H9 (cell line): ENCODE measurements around the gene VASH1. TPM values are rescaled to one million over a fixed set of nuclear protein-coding genes. Genes with fewer than 3 reads are reported as not detected.

Source experiments
- DNase-seq: peaks from one replicate; pipeline ENCODE4 v3.0.0-alpha.2; 2017
- H2AFZ ChIP-seq: one replicate; pipeline ENCODE4 v1.6.1; 2013; ENCODE audit warnings: mild to moderate bottlenecking, low read length, control low read depth, moderate library complexity
- H2AK5ac ChIP-seq: 2 replicates; pipeline ENCODE4 v1.6.1; 2013; ENCODE audit warnings: low read length, control low read depth, mixed read lengths; ENCODE audit not compliant: insufficient read length
- H2BK120ac ChIP-seq: one replicate; pipeline ENCODE4 v1.6.1; 2013; ENCODE audit warnings: low read depth, mild to moderate bottlenecking, low read length, control low read depth, inconsistent platforms; ENCODE audit not compliant: poor library complexity, severe bottlenecking
- H2BK12ac ChIP-seq: 2 replicates; pipeline ENCODE4 v1.6.1; 2013; ENCODE audit warnings: low read length, control low read depth, mixed read lengths, low read depth; ENCODE audit not compliant: insufficient read length
- H2BK15ac ChIP-seq: 2 replicates; pipeline ENCODE4 v1.6.1; 2013; ENCODE audit warnings: low read depth, low read length, control low read depth
- H2BK20ac ChIP-seq: one replicate; pipeline ENCODE4 v1.6.1; 2013; ENCODE audit warnings: low read depth, mild to moderate bottlenecking, low read length, control low read depth, inconsistent platforms; ENCODE audit not compliant: poor library complexity, severe bottlenecking
- H2BK5ac ChIP-seq: 2 replicates; pipeline ENCODE4 v1.6.1; 2013; ENCODE audit warnings: low read length, control low read depth, mixed read lengths; ENCODE audit not compliant: insufficient read length
- H3K14ac ChIP-seq: 2 replicates; pipeline ENCODE4 v1.6.1; 2013; ENCODE audit warnings: low read length, control low read depth; ENCODE audit not compliant: insufficient read depth
- H3K18ac ChIP-seq: 2 replicates; pipeline ENCODE4 v1.6.1; 2013; ENCODE audit warnings: low read depth, mild to moderate bottlenecking, mixed read lengths, low read length, control low read depth; ENCODE audit not compliant: insufficient read length
- H3K23ac ChIP-seq: 2 replicates; pipeline ENCODE4 v1.6.1; 2013; ENCODE audit warnings: low read length, control low read depth, mixed read lengths, low read depth; ENCODE audit not compliant: insufficient read length
- H3K23me2 ChIP-seq: 2 replicates; pipeline ENCODE4 v1.6.1; 2013; ENCODE audit warnings: low read depth, mild to moderate bottlenecking, mixed read lengths, low read length, control low read depth; ENCODE audit not compliant: insufficient read length, poor library complexity, severe bottlenecking
- H3K27ac ChIP-seq: 2 replicates; pipeline ENCODE4 v1.5.1; 2013; ENCODE audit warnings: low read length, control low read depth, mixed read lengths, low read depth; ENCODE audit not compliant: insufficient read length
- H3K27me3 ChIP-seq: 2 replicates; pipeline ENCODE4 v1.6.1; 2013; ENCODE audit warnings: low read length, control low read depth, inconsistent platforms; ENCODE audit not compliant: insufficient read depth
- H3K4ac ChIP-seq: 2 replicates; pipeline ENCODE4 v1.6.1; 2013; ENCODE audit warnings: low read depth, mild to moderate bottlenecking, control low read depth, inconsistent platforms, low read length, moderate library complexity
- H3K4me1 ChIP-seq: 2 replicates; pipeline ENCODE4 v1.6.1; 2013; ENCODE audit warnings: low read length, control low read depth, inconsistent platforms; ENCODE audit not compliant: insufficient read depth
- H3K4me2 ChIP-seq: 2 replicates; pipeline ENCODE4 v1.6.1; 2013; ENCODE audit warnings: low read length, control low read depth, mixed read lengths; ENCODE audit not compliant: insufficient read length, insufficient read depth
- H3K56ac ChIP-seq: 2 replicates; pipeline ENCODE4 v1.6.1; 2013; ENCODE audit warnings: low read depth, mild to moderate bottlenecking, mixed read lengths, low read length, control low read depth; ENCODE audit not compliant: insufficient read length
- H3K79me1 ChIP-seq: 2 replicates; pipeline ENCODE4 v1.6.1; 2013; ENCODE audit warnings: low read depth, mild to moderate bottlenecking, moderate library complexity, low read length, control low read depth, inconsistent platforms; ENCODE audit not compliant: insufficient read depth, poor library complexity, severe bottlenecking
- H3K79me2 ChIP-seq: 2 replicates; pipeline ENCODE4 v1.6.1; 2013; ENCODE audit warnings: low read length, control low read depth, inconsistent platforms; ENCODE audit not compliant: insufficient read depth
- H3K9ac ChIP-seq: 2 replicates; pipeline ENCODE4 v1.6.1; 2013; ENCODE audit warnings: low read length, control low read depth, mixed read lengths; ENCODE audit not compliant: insufficient read length; ENCODE audit errors: extremely low read depth
- H3K9me3 ChIP-seq: one replicate; pipeline ENCODE4 v1.6.1; 2013; ENCODE audit warnings: low read depth, low read length, inconsistent platforms; ENCODE audit not compliant: control insufficient read depth
- H3T11ph ChIP-seq: one replicate; pipeline ENCODE4 v1.6.1; 2013; ENCODE audit warnings: mild to moderate bottlenecking, low read length, control low read depth, inconsistent platforms
- H4K20me1 ChIP-seq: one replicate; pipeline ENCODE4 v1.6.1; 2013; ENCODE audit not compliant: control insufficient read depth, insufficient read length, insufficient read depth
- H4K5ac ChIP-seq: 2 replicates; pipeline ENCODE4 v1.6.1; 2013; ENCODE audit warnings: low read depth, mild to moderate bottlenecking, mixed read lengths, low read length, control low read depth; ENCODE audit not compliant: insufficient read length
- H4K8ac ChIP-seq: replicated peaks from 2 replicates; pipeline ENCODE4 v1.6.1; 2013; ENCODE audit warnings: low read length, control low read depth, mixed read lengths, low read depth; ENCODE audit not compliant: insufficient read length
- H4K91ac ChIP-seq: 2 replicates; pipeline ENCODE4 v1.6.1; 2013; ENCODE audit warnings: low read depth, mild to moderate bottlenecking, moderate library complexity, mixed read lengths, low read length, control low read depth; ENCODE audit not compliant: insufficient read length
- H3K27ac Mint-ChIP-seq, 3 experiments: 2 replicates in 2 of 3; 3 replicates in 1 of 3; pipeline ENCODE4 v1.8.0; 2020 to 2021; ENCODE audit warnings: mixed read lengths in 3 of 3, mild to moderate bottlenecking in 1 of 3, moderate library complexity in 1 of 3
- H3K27me3 Mint-ChIP-seq: 2 replicates; pipeline ENCODE4 v1.8.0; 2021; ENCODE audit warnings: low read depth, mild to moderate bottlenecking, moderate library complexity, mixed read lengths
- H3K36me3 Mint-ChIP-seq, 3 experiments: 2 replicates in 2 of 3; 3 replicates in 1 of 3; pipeline ENCODE4 v1.8.0; 2020 to 2021; ENCODE audit warnings: low read depth in 3 of 3, mixed read lengths in 3 of 3; ENCODE audit not compliant: insufficient read depth in 1 of 3
- H3K4me1 Mint-ChIP-seq, 2 experiments: 2 replicates each; pipeline ENCODE4 v1.8.0; 2020; ENCODE audit warnings: mixed read lengths in 2 of 2
- H3K4me3 Mint-ChIP-seq, 2 experiments: 2 replicates in 1 of 2; 3 replicates in 1 of 2; pipeline ENCODE4 v1.8.0; 2020 to 2021; ENCODE audit warnings: mild to moderate bottlenecking in 2 of 2, mixed read lengths in 2 of 2, moderate library complexity in 1 of 2
- H3K9me3 Mint-ChIP-seq, 2 experiments: 2 replicates in 1 of 2; 3 replicates in 1 of 2; pipeline ENCODE4 v1.8.0; 2020; ENCODE audit warnings: mild to moderate bottlenecking in 2 of 2, mixed read lengths in 2 of 2, moderate library complexity in 1 of 2
- CTCF ChIP-seq: fragments of 200-600 bp; sonication (generic); conservative IDR thresholded peaks from 3 replicates; pipeline ENCODE4 v1.8.0; 2021; ENCODE audit warnings: antibody characterized with exemption, mild to moderate bottlenecking
- WGBS: extraction: QIAGEN DNeasy Blood & Tissue Kit; methylation state at CpG from one replicate; pipeline ENCODE4 v1.1.7; 2013; ENCODE audit warnings: missing lambda C conversion rate, low lambda C conversion rate, mixed read lengths; ENCODE audit not compliant: insufficient read length; ENCODE audit errors: extremely low coverage; 5-methylcytosine and 5-hydroxymethylcytosine counted together
- total RNA-seq: library from RNA; stranded (reverse); gene quantifications from 2 replicates; pipeline ENCODE4 v1.2.1, GENCODE V29; 2021

Gene VASH1
- total RNA-seq, 1 experiment from 2014 or later, result 5.8 TPM

DNA sequence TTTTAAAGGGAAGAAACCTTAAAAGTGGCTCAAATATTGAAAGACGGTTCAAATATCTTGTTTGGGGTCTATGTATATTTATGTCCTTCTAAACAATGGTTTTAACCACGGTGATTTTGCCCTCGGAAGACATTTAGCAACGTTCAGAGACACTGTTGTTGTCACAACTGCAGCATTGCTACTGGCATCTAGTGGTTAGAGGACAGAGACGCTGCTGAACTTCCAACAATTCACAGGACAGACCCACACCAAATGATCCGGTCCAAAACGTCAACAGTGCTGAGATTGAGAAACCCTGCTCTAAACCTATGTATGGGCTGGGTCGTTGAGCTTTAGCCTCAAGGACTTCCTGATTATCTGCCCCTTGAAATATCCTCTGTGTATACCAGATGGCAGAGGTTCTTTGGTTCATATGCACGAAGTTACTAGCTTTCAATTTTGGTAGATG is 49.7 kb downstream of the VASH1 start:
- DNase-seq, result no peak
- H3K36me3 Mint-ChIP-seq, result peaks cover 22 to 30% (median 30%) of the 10 kb centered on the region in 3 experiments; a peak in 6 of 7 replicates

More for the DNA sequence above, 49.7 kb downstream of the VASH1 start:
- Histone ChIP-seq H3K4me2 (peak overlapping the region; percentile 28), H4K5ac (no peak overlapping the region), H3K4ac (no peak overlapping the region), H3K18ac (no peak overlapping the region), H3K4me1 (peaks cover 4% of the 10 kb centered on the region; the same call in 1 of the 2 replicates), H2BK15ac (no peak overlapping the region), H3K79me2 (no peaks in the 10 kb centered on the region), H4K91ac (no peak overlapping the region), H3K14ac (no peak overlapping the region), H3T11ph (no peak overlapping the region), H2BK12ac (no peak overlapping the region), H3K9me3 (no peaks in the 10 kb centered on the region), H2BK20ac (no peak overlapping the region), H3K27ac (no peak overlapping the region), H2BK120ac (no peak overlapping the region), H2AK5ac (no peak overlapping the region), H3K9ac (no peak overlapping the region), H3K23me2 (peaks cover 10% of the 10 kb centered on the region), H4K20me1 (no peaks in the 10 kb centered on the region), H2BK5ac (no peak overlapping the region), H3K79me1 (no peaks in the 10 kb centered on the region), H3K56ac (no peak overlapping the region), H4K8ac (no peak overlapping the region), H2AFZ (no peak overlapping the region), H3K27me3 (no peaks in the 10 kb centered on the region), H3K23ac (no peak overlapping the region)
- Mint-ChIP-seq H3K4me3 (peak overlapping the region; percentile 88 to 93), H3K27ac (no peak overlapping the region), H3K9me3 (no peaks in the 10 kb centered on the region; a peak in 1 of 5 replicates), H3K27me3 (no peaks in the 10 kb centered on the region), H3K4me1 (peaks cover 17 to 18% of the 10 kb centered on the region in 2 experiments)
- no CpG with 5 or more reads among the region's 9 CpGs for WGBS
- peak; percentile 51 for TF ChIP-seq CTCF
